GM19438 (cell line): ENCODE results near the gene QRFP.
"Not testable (repeated sequence)": the region's sequence is repeated elsewhere in the genome, so short reads cannot be mapped to it uniquely, and the experiment has no call there.

Experiments
- ATAC-seq: cut with Tn5 transposase; IDR thresholded peaks from one replicate; pipeline ENCODE4 v1.9.1; 2021; ENCODE audit warnings: low read depth; ENCODE audit not compliant: unreplicated experiment

Gene QRFP

DNA sequence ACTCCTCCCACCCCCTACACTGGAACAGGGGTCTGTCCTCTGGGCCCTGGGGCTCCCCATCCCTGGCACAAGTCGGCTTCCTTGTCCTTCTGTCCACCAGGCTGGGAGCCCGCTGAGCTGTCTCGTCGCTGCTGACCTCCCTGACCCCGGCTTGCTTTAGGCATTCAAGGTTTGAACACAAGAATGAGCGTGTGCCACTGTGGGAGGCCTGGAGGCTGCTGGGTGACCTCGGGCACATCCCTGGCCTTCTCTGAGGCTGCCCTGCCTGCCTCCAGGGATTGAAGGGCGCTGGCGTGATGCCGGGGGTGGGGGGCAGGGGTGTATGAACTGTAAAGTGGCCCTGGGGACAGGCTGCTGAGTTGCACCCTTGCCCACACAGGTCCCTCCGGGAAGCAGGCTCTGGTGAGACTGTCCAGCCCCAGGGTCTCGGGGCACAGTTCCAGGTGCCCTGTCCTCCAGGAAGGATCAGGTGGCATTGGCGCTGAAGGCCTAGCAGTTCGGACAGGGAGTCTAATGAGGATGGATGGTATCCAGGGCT is 24.2 kb upstream of the QRFP start:
- ATAC-seq: no peak

GRCh38 chr9:130920233-130920632 is 23.6 kb upstream of the QRFP start:
- ATAC-seq: no peak

GRCh38 chr9:130919559-130920145 is 23.0 kb upstream of the QRFP start:
- no peak for ATAC-seq

- no peak for ATAC-seq
Observed at GRCh38 chr9:130918826-130919558, 22.4 kb upstream of the QRFP start.

DNA sequence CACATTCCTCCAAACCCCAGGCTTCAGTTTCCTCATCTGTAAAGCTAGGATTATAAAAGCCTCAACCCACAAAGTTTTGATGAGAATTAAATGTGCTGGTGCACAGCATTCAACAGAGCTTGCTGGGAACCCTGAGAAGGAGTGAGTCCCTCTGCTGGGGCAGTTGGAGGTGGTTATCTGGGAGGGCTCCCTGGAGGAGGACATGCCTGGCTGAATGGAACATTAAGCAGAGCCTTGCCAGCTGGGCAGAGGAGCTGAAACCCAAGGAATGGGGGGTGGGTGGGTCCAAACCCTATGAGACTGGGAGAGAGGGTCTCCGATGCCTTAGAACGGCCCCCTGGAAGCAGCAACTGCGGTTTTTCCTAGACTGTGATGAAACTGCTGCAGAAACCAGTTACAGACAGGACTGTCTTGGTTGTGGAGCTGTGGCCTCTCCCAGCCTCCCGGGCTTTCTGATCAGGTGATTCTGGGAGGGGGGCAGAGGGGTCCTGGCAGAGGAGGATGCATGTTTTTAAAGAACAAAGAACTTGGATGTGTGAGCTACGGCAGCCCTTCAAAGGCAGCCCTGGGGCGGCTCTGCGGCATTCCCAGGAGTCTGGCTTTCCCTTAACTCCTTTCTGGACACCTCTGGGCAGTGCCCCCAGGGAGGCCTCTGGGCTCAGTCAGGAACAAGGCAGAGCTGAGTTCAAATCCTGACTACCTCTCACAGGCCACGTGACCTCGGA is 21.7 kb upstream of the QRFP start:
- no peak for ATAC-seq

DNA sequence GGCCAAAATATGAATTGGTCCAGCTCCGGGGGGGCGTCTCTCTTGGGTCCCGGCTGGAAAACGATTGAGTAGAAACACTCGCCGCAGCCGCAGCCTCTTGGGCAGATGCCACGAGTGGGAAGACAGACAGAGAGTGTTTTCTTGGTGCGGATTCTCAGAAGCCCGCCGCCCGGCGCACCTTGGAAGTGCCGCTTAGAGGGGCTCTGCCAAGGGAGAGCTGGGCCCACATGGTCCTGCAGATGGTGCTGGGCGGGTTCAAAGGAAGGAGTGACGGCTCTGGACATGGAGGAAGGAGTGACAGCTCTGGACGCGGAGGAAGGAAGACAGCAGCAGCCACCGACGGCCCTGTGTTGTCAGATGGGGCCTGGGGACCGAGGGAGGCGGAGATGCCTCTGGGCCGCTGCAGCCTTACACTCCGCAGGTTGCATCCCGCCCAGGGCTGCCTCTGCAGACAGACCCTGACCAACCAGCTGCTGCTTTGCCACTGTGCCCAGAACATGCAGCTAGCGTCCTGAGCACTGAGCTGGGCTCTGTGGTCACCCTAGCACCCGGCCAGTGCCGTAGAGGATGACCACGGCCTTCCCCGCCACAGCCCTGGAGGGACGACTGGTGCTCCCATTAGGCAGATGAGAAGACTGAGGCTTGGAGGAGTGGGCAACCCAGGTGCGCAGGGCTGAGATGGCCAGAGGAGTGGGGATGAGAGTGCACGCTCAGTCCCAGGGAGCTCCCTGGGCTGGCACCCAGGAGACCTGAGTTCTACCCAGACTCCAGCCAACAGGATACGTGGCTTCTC is 20.8 kb upstream of the QRFP start:
- ATAC-seq: no peak

DNA sequence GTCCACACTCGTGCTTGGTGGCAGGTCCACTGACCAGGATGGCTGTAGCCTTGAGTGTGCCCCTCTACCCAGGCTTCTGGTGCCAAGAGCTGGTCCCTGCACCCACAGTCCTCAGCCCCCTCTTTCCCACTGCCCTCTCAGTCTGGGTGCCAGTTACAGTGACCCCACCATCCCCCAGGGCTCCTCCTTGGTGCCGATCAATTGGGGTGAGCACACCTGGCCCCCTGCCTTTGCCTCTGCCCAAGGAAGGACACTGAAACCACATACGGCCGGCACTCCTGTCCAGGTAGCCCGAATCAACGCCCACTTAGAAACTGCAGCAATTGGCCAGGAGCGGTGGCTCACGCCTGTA is 18.5 kb upstream of the QRFP start:
- ATAC-seq: no peak

GRCh38 chr9:130914417-130915095 is 17.9 kb upstream of the QRFP start:
- no peak for ATAC-seq

DNA sequence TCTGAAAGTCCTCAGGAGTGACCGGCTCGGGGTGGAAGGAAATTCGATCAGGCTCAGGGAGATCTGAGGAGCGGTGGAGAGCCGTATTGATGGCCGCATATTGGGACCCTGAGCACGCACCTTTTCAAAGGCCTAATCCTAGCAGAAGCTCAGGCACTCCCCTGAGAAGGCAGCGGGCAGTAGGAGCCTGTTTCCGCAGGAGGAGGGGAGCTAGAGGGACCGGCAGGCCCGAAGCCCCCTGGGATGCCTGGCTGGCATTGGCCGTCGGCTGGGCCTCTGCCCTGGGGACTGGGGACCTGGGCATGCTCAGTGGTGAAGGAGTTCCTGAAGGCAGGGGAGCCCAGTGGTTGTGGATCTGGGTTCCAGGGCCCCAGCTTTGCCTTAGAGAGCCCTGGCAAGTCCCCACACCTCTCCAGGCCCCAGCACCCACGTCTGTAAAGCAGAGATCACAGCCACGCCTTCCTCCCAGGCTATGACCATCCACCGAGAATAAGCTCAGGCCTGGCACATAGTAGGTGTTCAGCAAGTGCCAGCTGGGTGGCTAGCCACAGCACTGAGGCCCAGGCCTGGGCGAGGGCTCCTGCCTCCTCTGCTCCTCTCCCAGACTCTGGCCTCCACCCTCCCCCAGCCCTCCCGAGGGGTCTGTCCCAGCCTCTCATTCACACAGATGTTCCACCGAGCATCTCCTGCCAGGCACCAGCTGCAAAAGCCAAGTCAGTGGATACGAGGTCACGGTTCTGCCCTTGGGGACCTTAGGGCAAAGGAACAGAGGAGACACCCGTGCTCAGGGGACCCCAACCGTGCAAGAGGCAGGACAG is 17.2 kb upstream of the QRFP start:
- no peak for ATAC-seq

DNA sequence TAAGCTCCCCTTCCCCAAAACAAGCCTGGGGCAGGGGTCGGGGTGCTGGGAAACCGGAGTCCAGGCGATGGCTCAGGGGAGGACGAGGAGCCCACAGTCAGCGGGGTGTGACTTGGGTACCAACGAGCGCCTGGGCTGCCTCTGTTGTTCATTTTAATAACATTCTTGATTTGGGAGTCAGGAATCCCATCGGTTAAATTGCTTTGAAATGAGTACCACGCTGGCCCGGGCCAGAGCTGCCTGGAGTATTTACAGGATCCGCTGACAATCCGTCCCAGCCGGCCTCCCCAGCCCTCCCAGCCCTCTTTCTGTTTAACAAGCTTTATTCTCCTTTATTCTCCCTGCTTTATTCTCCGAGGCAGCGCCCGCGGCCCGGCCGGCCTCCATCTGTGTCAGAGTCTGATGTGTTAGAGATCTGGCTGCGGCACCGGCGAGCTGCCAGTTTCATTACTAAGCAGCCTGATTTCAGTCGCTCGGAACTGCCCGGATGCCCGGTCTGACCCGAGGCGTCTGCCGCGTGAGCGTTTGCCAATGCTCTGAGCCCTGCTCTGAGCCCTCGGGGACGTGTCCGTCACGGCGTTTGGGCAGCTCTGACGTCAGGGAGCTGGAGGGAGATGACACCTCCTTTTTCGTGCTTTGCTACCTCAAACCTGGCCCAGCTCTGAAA is 16.5 kb upstream of the QRFP start:
- no peak for ATAC-seq

DNA sequence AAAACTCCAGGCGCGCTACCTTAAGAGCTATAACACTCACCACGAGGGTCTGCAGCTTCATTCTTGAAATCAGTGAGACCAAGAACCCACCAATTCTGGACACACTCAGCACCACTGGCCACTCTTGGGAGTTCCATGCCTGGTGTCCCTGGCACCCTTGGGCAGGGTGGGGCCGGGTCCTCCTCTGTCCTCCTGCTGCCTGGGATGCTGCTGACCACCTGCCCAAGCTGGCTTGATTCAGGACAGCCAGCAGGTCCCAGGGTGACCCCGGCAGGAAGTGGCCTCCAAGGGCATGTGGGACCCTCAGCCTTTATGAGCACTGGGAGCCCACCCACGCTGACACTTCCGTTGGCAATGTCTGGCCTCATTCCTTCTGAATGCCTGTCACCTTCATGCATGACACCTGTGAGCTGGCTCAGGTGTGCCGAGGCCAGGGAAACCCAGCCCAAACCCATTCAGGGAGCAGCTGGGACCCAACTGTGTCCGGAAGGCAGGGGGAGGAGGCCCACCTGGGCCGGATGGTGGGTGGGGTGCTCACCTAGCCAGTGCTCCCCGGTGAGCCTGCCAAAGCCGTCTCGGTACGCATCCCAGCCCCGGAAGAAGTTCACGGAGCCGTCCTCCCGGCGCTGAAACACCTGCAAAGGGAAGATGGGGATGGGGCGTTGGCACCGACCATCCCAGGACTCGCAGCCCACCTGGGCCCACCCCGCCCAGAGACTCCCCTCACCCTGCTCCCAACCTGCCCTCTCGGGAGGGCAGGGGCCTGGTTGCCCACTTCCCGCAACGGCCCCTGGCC is 14.8 kb upstream of the QRFP start:
- ATAC-seq: no peak

- not testable (repeated sequence) for ATAC-seq
Observed at GRCh38 chr9:130910670-130911069, 14.1 kb upstream of the QRFP start.

DNA sequence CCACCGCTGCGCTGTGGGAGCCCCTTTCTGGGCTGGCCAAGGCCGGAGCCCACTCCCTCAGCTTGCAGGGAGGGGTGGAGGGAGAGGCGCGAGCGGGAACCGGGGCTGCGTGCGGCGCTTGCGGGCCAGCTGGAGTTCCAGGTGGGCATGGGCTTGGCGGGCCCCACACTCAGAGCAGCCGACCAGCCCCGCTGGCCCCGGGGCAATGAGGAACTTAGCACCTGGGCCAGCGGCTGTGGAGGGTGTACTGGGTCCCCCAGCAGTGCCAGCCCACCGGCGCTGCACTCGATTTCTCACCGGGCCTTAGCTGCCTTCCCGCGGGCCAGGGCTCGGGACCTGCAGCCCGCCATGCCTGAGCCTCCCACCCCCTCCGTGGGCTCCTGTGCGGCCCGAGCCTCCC is 13.4 kb upstream of the QRFP start:
- ATAC-seq: not testable (repeated sequence)

GRCh38 chr9:130908878-130909355 is 12.3 kb upstream of the QRFP start:
- ATAC-seq: no peak

DNA sequence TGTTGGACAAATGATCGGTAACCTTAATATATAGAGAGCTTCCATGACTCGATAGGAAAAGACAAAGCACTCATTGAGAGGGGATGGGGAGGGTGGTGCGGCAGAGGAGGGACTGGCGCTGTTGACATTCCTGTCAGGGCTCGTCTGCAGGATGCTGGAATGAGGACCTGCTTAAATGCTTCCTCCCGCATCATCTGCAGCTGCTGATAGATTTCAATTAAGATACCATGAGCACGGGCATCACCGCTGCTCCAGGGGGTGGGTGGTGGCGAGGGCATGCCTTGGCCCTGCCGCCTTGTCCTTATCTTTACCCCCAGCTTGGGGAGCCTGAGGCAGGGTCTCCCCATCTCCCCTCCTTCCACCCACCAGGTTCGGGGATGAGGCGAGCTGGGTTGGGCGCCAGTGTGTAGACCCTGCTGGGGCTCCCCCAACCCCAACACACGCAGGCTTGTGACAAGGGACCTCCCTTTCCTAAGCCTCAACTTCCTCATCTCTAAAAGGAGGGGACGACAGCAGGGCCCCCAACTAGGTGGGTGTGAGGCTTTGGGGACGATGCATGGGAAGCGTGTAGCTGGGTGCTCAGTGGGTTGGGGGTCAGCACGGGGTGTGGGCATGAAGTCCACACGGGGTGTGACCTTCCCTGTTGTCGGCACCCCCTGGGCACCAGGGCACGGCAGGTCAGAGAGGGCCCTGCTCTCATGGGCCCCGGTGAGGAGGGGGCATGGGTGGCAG is 11.7 kb upstream of the QRFP start:
- ATAC-seq: no peak

DNA sequence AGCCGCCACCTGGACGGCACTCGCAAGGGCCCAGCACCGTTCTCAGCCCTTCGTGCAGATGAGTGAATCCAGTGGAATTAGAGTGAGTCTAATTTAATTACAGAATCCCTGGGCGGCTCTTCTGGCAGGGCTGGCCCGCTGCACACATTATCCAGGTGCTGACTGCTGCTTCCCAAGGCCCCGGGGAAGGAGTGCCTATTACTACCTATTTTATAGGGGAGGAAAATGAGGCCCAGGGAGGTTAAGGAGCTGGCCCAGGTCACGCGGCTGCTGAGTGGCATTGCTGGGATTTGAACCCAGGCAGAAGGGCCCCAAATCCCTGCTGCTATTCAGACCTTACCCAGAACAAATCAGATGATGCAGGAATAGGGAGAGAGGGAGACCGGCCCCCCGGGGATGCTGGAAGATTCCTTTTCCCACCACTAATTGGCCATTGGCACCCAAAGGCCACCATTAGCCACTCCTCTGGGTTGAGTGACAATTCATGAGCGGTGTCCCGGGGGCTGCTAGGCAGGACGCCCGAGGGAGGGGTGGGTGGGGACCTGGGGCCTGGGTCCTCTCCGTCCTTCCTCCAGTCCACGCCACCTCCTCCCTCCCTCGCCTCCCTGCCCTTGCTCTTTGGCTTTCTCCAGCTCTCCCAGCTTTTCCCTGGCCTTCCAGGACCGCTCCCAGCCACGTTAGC is 10.3 kb upstream of the QRFP start:
- no peak for ATAC-seq
